ENCODE data around the gene MRGPRD.
"Not testable (repeated sequence)": the region's sequence is repeated elsewhere in the genome, so short reads cannot be mapped to it uniquely, and the experiment has no call there.

DNA sequence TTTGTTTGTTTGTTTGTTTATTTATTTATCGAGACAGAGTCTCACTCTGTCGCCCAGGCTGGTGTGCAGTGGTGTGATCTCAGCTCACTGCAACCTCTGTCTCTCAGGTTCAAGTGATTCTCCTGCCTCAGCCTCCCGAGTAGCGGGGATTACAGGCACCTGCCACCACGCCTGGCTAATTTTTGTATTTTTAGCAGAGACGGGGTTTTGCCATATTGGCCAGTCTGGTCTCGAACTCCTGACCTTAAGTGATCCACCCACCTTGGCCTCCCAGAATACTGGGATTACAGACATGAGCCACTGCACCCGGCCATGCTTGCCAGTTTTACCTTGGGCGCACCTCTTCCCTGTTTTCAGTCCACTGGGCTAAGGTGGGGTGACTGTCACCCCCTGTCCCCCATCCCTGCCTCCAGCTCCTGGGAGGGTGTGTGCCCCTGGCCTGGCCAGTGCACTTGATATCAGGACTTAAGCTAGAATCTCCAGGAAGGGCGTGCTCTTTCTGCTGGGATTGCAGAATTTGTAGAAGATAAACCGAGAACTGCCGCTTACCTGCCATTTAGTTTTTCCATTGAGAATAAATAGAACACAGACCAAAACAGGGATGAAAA lies 19.1 kb upstream of the MRGPRD start:
- not testable (repeated sequence) for TF ChIP-seq CTCF (IDR thresholded peaks at IDR 0.05; ENCODE audit: borderline replicate concordance, extremely low read depth, low read length, poor library complexity, severe bottlenecking); EZH2 (IDR thresholded peaks at IDR 0.05; ENCODE audit: borderline replicate concordance, low read depth, low read length, severe bottlenecking)
